NB4 (cell line): Measurements from ENCODE around the gene PLAAT2.
A peak's percentile ranks its signal among the peaks of the same experiment; 100 is the strongest.

ENCODE experiments used
- DNase-seq: peaks from one replicate; pipeline ENCODE4 v3.0.0; 2010; ENCODE audit warnings: low read depth
- H3K4me3 ChIP-seq: one replicate; pipeline ENCODE4 v1.5.1; 2011; ENCODE audit warnings: mild to moderate bottlenecking, low read depth, low read length, moderate library complexity
- CTCF ChIP-seq: IDR thresholded peaks from one replicate; pipeline ENCODE4 v1.5.1; 2012; ENCODE audit warnings: low read depth, low read length
- MYC ChIP-seq: IDR thresholded peaks from 2 replicates; pipeline ENCODE4 v1.6.1; 2011; ENCODE audit warnings: low read depth, low read length
- POLR2A ChIP-seq: IDR thresholded peaks from 2 replicates; pipeline ENCODE4 v1.6.1; 2011; ENCODE audit warnings: mild to moderate bottlenecking; ENCODE audit not compliant: insufficient read length; ENCODE audit errors: extremely low read depth
- TF ChIP-seq, protein P1 (sequence below): IDR thresholded peaks from 2 replicates; pipeline ENCODE4 v1.6.1; 2011; ENCODE audit warnings: low read depth, low read length

Gene PLAAT2

GRCh38 chr11:63556404-63557013 is 6.7 kb downstream of the PLAAT2 start:
- no peak for DNase-seq
- TF ChIP-seq POLR2A: no peak
- TF ChIP-seq, protein P1, sequence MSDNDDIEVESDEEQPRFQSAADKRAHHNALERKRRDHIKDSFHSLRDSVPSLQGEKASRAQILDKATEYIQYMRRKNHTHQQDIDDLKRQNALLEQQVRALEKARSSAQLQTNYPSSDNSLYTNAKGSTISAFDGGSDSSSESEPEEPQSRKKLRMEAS: no peak
- no peak for TF ChIP-seq MYC
- no peak for TF ChIP-seq CTCF
- H3K4me3 ChIP-seq: no peak overlapping the region

DNA sequence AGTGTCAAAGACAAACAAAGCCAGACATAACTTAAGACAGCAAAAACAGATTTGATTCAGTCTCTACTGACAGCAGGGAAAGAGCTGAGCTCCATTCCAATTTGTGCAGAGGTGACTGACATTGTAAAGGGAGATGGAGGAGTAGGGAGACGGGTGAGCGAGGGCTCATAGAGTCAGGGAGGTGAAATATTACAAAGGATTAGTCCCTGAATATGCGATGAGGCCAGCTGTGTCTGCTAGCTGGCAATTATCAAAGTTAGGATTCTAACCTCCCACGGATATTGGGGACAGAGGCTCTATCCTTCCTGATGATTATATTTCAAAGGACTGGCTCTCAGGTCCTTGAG is 8.3 kb downstream of the PLAAT2 start:
- H3K4me3 ChIP-seq: no peak overlapping the region
- DNase-seq: no peak
- TF ChIP-seq CTCF (no peak), MYC (no peak), POLR2A (no peak)
- TF ChIP-seq, protein P1: no peak

DNA sequence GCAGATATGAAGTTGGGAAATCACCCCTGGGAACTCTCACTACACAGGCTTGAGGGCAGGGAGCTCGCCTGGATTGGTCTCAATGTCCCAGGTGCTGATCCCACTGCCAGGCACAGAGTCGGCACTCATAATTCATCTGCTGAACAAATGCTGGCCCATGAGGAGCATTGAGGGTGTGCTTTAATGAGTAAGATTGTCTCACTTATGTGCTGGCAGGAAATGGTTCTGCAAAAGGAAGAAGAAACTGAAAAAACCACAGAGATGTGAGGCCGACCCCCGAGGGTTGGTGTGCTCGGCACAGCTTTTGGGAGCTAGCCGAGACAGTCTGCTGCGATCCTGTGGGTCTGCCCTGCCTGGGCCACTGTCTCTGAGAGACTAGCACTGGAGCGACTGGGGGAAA is 9.4 kb downstream of the PLAAT2 start:
- TF ChIP-seq MYC (no peak; the same call in 1 of the 2 replicates), POLR2A (no peak), CTCF (no peak)
- TF ChIP-seq, protein P1: no peak
- H3K4me3 ChIP-seq: no peak overlapping the region
- DNase-seq: peak; percentile 70

- no peak overlapping the region for H3K4me3 ChIP-seq
- TF ChIP-seq POLR2A (no peak), MYC (no peak), CTCF (no peak)
- TF ChIP-seq, protein P1: no peak
- no peak for DNase-seq
Measured at GRCh38 chr11:63552921-63553320, 10.3 kb downstream of the PLAAT2 start.

DNA sequence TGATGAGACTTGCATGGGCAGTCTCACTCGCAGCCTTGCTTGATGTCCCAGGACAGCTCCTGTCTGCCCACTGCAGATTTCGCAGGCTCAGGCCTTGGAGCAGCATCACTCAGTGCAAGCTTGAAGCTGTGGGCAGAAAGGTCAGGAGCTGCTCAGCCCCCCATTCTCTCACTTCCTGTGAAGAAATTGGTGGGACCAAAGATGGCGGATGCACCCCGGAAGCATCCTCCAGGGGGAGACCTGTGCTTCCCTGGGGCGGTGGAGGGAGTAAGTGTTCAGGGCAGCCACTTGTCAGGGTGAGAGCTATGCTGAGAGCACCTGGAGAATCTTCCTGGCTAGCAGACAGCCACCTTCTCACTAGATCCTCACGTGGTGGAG is 11.3 kb downstream of the PLAAT2 start:
- TF ChIP-seq CTCF (no peak), MYC (no peak), POLR2A (no peak)
- TF ChIP-seq, protein P1: no peak
- DNase-seq: no peak
- no peak overlapping the region for H3K4me3 ChIP-seq
